LNCAP (cell line): ENCODE measurements around the gene CLEC20A.

Source experiments
- TF ChIP-seq, protein P1 (sequence below): fragments of 450-650 bp; IDR thresholded peaks from 2 replicates; pipeline ENCODE4 v1.5.1; 2017; ENCODE audit warnings: mild to moderate bottlenecking

Gene CLEC20A

DNA sequence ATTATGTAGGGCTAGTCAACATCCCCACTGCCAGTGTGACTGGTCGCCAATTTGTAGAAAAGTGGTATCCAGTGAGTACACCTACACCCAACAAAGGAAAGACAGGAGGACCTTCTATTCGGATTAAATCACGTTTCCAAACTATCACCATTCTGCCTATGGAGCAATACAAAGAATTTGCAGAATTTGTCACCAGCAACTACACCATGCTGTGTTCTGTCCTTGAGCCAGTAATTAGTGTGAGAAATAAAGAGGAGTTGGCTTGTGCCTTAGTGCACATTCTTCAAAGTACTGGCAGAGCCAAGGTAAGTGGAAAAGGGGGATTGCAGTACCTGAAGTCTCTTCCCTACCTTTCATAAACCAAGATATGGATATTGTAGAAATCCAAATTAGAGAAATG, 53.8 kb downstream of the CLEC20A start:
- TF ChIP-seq, protein P1, sequence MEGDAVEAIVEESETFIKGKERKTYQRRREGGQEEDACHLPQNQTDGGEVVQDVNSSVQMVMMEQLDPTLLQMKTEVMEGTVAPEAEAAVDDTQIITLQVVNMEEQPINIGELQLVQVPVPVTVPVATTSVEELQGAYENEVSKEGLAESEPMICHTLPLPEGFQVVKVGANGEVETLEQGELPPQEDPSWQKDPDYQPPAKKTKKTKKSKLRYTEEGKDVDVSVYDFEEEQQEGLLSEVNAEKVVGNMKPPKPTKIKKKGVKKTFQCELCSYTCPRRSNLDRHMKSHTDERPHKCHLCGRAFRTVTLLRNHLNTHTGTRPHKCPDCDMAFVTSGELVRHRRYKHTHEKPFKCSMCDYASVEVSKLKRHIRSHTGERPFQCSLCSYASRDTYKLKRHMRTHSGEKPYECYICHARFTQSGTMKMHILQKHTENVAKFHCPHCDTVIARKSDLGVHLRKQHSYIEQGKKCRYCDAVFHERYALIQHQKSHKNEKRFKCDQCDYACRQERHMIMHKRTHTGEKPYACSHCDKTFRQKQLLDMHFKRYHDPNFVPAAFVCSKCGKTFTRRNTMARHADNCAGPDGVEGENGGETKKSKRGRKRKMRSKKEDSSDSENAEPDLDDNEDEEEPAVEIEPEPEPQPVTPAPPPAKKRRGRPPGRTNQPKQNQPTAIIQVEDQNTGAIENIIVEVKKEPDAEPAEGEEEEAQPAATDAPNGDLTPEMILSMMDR = no peak

GRCh38 chr1:178438432-178438831, 58.3 kb downstream of the CLEC20A start:
- TF ChIP-seq, protein P1 = no peak

DNA sequence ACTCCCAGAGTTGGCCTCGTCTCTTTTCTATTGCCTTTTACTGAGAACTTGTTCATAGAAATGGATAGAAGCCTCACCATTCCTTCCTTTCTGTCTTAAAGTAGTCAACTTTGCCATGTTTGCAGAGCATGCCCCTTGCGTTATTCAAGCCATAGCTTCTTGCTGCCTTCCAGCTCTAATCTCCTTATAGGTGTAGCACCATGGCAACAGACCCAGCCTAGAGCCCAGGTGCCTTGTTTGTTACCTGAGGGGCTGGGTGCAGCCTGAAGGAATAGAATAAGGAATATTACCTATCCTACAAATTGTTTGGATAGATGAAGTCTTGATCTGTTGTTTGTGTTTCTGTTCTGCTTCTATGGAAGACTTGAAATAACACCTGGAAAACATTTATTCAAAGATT, 59.9 kb downstream of the CLEC20A start:
- TF ChIP-seq, protein P1 = no peak

GRCh38 chr1:178434899-178435435, 61.8 kb downstream of the CLEC20A start:
- TF ChIP-seq, protein P1 = no peak

- TF ChIP-seq, protein P1 = no peak
Measured at GRCh38 chr1:178434360-178434759, 62.4 kb downstream of the CLEC20A start.
